Measurements from ENCODE around the gene POU6F1. TPM values are rescaled to one million over a fixed set of nuclear protein-coding genes. Genes with fewer than 3 reads are reported as not detected.

The POU6F1 gene
- total and polyA plus RNA-seq, 9 donors = 11.8 to 48.8 (median 28.9) TPM

DNA sequence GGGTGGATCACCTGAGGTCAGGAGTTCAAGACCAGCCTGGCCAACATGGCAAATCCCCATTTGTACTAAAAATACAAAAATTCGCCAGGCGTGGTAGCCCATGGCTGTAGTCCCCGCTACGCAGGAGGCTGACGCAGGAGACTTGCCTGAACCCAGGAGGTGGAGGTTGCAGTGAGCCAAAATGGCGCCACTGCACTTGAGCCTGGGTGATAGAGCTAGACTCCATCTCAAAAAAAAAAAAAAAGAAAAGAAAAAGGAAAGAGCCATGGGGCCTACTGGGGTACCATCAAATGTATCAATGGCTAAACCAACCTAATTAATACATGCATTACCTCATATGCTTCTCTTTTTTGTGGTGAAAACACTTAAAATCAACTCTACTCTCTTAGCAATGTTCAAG is 55.6 kb downstream of the POU6F1 start:
- 95 to 98% (median 97%) methylated on average over 6 of the region's 6 CpGs for WGBS, 3 donors
- intact Hi-C loops (cut with DNase I) = no loop called here
- H3K4me3 ChIP-seq = no peak overlapping the region

DNA sequence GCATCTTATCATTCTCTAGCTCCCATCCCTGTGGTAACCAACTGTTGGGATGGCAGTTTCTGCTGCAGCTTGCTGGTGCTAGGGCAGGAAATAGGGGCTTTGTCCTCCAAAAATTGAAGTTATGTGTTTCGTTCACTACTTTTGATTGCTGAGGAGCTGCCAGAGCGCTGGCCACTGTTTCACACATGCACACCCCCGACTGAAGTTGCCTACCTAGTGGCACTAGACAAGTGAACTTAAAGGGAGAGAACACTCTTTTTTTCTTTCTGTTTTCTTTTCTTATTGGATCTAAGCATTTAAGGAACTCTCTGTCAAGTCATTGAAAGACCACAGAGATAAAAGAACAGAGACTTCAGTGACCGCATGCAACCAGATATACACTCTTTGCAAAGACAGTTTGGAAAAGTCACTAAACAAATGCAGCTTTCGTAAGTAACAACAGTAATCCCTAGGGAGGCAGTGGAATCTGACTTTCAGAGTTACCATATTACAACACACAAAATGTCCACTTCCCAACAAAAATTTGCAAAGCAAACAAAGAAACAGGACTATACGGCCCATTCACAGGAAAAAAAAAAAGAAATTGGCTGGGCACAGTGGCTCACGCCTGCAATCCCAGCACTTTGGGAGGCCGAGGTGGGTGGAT is 56.9 kb downstream of the POU6F1 start:
- TF ChIP-seq POLR2A (IDR thresholded peaks at IDR 0.05) = no peak
- TF ChIP-seq EP300 (IDR thresholded peaks at IDR 0.05) = no peak
- TF ChIP-seq, protein P1, sequence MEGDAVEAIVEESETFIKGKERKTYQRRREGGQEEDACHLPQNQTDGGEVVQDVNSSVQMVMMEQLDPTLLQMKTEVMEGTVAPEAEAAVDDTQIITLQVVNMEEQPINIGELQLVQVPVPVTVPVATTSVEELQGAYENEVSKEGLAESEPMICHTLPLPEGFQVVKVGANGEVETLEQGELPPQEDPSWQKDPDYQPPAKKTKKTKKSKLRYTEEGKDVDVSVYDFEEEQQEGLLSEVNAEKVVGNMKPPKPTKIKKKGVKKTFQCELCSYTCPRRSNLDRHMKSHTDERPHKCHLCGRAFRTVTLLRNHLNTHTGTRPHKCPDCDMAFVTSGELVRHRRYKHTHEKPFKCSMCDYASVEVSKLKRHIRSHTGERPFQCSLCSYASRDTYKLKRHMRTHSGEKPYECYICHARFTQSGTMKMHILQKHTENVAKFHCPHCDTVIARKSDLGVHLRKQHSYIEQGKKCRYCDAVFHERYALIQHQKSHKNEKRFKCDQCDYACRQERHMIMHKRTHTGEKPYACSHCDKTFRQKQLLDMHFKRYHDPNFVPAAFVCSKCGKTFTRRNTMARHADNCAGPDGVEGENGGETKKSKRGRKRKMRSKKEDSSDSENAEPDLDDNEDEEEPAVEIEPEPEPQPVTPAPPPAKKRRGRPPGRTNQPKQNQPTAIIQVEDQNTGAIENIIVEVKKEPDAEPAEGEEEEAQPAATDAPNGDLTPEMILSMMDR (IDR thresholded peaks at IDR 0.05) = no peak
- Histone ChIP-seq H3K4me1 (ENCODE audit: insufficient read depth) (peaks cover 1% of the 10 kb centered on the region), H3K36me3 (no peaks in the 10 kb centered on the region), H3K27me3 (no peaks in the 10 kb centered on the region), H3K9me3 (no peaks in the 10 kb centered on the region), H3K4me3 (no peak overlapping the region), H3K27ac (no peak overlapping the region)
- WGBS, 3 donors = 82 to 87% (median 84%) methylated on average over 8 of the region's 8 CpGs
- intact Hi-C loops (cut with DNase I) = no loop called here
- DNase-seq = no peak

More for the DNA sequence above, 55.6 kb downstream of the POU6F1 start:
- no peaks in the 10 kb centered on the region for H3K36me3 ChIP-seq
- TF ChIP-seq EP300 (IDR thresholded peaks at IDR 0.05) (no peak), POLR2A (IDR thresholded peaks at IDR 0.05) (no peak)
- TF ChIP-seq, protein P1 (IDR thresholded peaks at IDR 0.05) = no peak
- DNase-seq = no peak
- no peaks in the 10 kb centered on the region for H3K9me3 ChIP-seq
- H3K27ac ChIP-seq = no peak overlapping the region
- no peaks in the 10 kb centered on the region for H3K27me3 ChIP-seq
- peaks cover 1% of the 10 kb centered on the region for H3K4me1 ChIP-seq (ENCODE audit: insufficient read depth)

DNA sequence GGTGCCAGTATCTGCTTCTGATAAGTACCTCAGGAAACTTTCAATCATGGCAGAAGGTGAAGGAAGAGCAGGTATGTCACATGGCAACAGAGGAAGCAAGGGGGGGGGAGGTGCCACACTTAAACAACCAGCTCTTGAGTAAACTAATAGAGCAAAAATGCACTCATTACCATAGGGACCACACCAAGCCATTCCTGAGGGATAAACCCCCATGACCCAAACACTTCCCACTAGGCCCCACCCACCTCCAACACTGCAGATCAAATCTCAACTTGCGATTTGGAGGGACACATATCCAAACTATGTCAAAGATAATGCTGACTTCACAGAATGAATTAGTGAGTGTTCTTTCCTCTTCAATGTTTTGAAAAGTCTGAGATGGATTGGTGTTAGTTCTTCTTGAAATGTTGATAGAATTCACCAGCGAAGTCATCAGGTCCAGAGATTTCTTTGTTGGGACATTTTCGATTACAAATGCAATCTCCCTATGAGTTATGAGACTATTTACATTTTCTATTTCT is 61.6 kb downstream of the POU6F1 start:
- TF ChIP-seq POLR2A (IDR thresholded peaks at IDR 0.05) = no peak
- TF ChIP-seq, protein P1 (IDR thresholded peaks at IDR 0.05) = no peak
- no peak for TF ChIP-seq EP300 (IDR thresholded peaks at IDR 0.05)
- Histone ChIP-seq H3K9me3 (no peaks in the 10 kb centered on the region), H3K36me3 (no peaks in the 10 kb centered on the region), H3K4me1 (ENCODE audit: insufficient read depth) (no peaks in the 10 kb centered on the region), H3K27ac (no peak overlapping the region), H3K4me3 (no peak overlapping the region), H3K27me3 (no peaks in the 10 kb centered on the region)
- no peak for DNase-seq
- intact Hi-C loops (cut with DNase I) = no loop called here
- 94 to 96% (median 94%) methylated on average over 3 of the region's 3 CpGs for WGBS, 3 donors

DNA sequence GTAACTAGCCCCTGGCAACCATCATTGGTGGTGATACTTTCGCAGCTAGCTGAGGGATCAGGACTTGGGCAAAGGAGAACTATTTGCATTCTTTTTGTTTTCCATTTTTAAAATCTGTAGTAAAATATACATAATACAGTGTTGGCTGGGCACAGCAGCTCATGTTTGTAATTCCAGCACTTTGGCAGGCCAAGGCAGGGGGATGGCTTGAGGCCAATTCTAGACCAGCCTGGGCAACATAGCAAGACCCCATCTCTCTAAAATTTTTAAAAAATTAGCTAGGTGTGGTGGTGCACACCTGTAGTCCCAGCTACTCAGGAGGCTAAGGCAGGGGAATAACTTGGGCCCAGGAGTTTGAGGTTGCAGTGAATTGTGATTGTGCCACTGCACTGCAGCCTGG is 64.9 kb downstream of the POU6F1 start:
- no peak overlapping the region for H3K27ac ChIP-seq
- no peak for DNase-seq
- intact Hi-C loops (cut with DNase I) = no loop called here
- H3K4me3 ChIP-seq = no peak overlapping the region
- WGBS, 3 donors = 79 to 93% (median 88%) methylated on average over 1 of the region's 1 CpG
- H3K27me3 ChIP-seq = no peaks in the 10 kb centered on the region
- TF ChIP-seq EP300 (IDR thresholded peaks at IDR 0.05) = no peak
- TF ChIP-seq, protein P1 (IDR thresholded peaks at IDR 0.05) = no peak
- TF ChIP-seq POLR2A (IDR thresholded peaks at IDR 0.05) = no peak
- H3K36me3 ChIP-seq = no peaks in the 10 kb centered on the region
- H3K9me3 ChIP-seq = no peaks in the 10 kb centered on the region
- no peaks in the 10 kb centered on the region for H3K4me1 ChIP-seq (ENCODE audit: insufficient read depth)
